ENCODE measurements around the gene DCAF5.

- TF ChIP-seq, protein P1, sequence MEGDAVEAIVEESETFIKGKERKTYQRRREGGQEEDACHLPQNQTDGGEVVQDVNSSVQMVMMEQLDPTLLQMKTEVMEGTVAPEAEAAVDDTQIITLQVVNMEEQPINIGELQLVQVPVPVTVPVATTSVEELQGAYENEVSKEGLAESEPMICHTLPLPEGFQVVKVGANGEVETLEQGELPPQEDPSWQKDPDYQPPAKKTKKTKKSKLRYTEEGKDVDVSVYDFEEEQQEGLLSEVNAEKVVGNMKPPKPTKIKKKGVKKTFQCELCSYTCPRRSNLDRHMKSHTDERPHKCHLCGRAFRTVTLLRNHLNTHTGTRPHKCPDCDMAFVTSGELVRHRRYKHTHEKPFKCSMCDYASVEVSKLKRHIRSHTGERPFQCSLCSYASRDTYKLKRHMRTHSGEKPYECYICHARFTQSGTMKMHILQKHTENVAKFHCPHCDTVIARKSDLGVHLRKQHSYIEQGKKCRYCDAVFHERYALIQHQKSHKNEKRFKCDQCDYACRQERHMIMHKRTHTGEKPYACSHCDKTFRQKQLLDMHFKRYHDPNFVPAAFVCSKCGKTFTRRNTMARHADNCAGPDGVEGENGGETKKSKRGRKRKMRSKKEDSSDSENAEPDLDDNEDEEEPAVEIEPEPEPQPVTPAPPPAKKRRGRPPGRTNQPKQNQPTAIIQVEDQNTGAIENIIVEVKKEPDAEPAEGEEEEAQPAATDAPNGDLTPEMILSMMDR (optimal IDR thresholded peaks at IDR 0.05 in 1 of 3, IDR thresholded peaks at IDR 0.05 in 1 of 3, conservative IDR thresholded peaks at IDR 0.05 in 1 of 3; ENCODE audit: extremely low read depth in 1 of 3, insufficient read depth in 2 of 3, low read length in 3 of 3): no peak
- TF ChIP-seq EZH2 (IDR thresholded peaks at IDR 0.05; ENCODE audit: low read length): no peak
Observed at GRCh38 chr14:69191340-69192111, 38.6 kb upstream of the DCAF5 start, which contains the start of gene EXD2.
